Stimulated activated CD8-positive, alpha-beta memory T cell treated with anti-CD3 and anti-CD28 coated beads, Interleukin-15, amount 100 ng/mL, for 1 hour (primary cell): ENCODE results near the gene LENG1.

Source experiments
- DNase-seq: peaks from one replicate; pipeline ENCODE4 v3.0.0-alpha.2; 2020; ENCODE audit warnings: low read depth

The LENG1 gene

GRCh38 chr19:54109651-54110050 is 49.9 kb downstream of the LENG1 start:
- no peak for DNase-seq

- no peak for DNase-seq
Measured at GRCh38 chr19:54108496-54108895, 51.0 kb downstream of the LENG1 start.

DNA sequence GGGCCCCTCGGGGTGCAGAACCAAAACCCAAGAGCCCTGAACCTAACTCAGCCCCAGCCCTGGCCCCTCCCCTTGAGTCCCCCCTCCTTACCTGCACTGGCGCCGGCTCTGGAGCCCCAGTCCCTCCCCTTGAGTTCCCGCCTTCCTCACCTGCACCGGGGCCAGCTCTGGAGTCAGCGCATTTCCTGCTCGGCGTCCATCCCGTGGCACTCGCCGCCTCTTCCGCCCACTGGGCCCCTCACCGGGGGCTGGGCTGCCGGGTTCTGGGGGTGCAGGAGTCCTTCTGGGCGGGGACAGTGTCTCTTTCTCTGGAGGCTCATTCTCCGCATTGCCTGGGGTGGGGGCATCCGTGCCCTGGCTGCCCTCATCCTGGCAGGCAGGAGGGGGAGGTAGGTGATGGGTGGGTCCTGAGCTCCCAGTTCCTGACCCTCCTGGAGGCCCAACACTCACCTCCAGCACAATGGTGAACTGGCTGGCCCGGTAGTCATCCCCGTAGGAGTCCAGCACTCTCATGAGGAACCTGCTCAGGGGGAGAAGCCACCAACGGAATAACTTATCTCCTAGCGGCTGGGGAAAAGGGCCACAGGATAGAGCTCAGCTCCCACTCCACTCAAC is 51.5 kb downstream of the LENG1 start:
- DNase-seq: no peak

- DNase-seq: no peak
Measured at GRCh38 chr19:54106716-54107115, 52.8 kb downstream of the LENG1 start.

DNA sequence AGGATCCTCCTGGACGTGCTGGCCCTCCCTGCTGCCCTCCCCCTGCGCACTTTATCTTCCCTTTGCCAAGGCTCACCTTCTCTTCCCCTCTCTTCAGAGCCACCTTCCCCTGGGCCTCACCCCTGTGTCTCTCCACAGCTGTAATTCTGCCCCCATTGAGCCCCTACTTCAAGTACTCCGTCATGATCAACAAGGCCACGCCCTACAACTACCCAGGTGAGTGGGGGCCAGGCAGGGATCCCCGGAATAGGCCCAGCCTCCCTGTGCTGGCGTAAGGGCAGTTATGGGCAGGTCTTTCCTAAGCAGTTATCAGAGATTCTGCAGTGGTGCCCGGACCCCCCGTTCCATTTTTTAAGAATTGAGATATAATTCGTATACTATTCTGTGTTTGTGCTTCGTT is 53.7 kb downstream of the LENG1 start:
- DNase-seq: no peak
